Measurements from ENCODE around the gene PTPRG.

DNA sequence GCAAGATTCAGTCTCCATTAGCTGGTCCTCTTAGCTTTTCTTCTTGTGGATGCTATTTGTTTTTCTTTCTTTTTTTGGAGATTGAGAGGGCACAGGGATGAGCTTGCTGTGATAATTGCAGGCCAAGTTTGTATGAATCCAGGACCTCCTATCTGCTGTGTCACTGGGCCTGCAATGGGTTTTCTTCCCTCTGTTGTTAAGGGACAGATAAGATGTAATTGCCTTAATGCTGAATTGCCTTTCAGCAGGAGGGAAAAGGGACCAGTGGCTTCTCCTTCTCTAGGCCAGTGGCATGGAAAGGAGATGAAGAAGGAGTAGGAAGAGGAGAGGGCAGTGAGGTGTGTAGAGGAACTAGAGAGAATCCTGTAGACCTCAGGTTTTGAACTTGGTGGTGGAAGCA, 29.9 kb downstream of the PTPRG start:
- TF ChIP-seq, protein P1, sequence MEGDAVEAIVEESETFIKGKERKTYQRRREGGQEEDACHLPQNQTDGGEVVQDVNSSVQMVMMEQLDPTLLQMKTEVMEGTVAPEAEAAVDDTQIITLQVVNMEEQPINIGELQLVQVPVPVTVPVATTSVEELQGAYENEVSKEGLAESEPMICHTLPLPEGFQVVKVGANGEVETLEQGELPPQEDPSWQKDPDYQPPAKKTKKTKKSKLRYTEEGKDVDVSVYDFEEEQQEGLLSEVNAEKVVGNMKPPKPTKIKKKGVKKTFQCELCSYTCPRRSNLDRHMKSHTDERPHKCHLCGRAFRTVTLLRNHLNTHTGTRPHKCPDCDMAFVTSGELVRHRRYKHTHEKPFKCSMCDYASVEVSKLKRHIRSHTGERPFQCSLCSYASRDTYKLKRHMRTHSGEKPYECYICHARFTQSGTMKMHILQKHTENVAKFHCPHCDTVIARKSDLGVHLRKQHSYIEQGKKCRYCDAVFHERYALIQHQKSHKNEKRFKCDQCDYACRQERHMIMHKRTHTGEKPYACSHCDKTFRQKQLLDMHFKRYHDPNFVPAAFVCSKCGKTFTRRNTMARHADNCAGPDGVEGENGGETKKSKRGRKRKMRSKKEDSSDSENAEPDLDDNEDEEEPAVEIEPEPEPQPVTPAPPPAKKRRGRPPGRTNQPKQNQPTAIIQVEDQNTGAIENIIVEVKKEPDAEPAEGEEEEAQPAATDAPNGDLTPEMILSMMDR (IDR thresholded peaks at IDR 0.05) = no peak
- TF ChIP-seq POLR2A (IDR thresholded peaks at IDR 0.05) = no peak

Data from adrenal gland (tissue), 5 donors.